ENCODE results near the gene RANGRF. TPM values are rescaled to one million over a fixed set of nuclear protein-coding genes. Genes with fewer than 3 reads are reported as not detected.

RANGRF gene
- polyA plus RNA-seq, 1 donor: 18.8 TPM

GRCh38 chr17:8273884-8274444 is 14.5 kb upstream of the RANGRF start:
- DNase-seq (ENCODE audit: low read depth): no peak

GRCh38 chr17:8274816-8275215 is 13.7 kb upstream of the RANGRF start:
- no peak for DNase-seq (ENCODE audit: low read depth)

DNA sequence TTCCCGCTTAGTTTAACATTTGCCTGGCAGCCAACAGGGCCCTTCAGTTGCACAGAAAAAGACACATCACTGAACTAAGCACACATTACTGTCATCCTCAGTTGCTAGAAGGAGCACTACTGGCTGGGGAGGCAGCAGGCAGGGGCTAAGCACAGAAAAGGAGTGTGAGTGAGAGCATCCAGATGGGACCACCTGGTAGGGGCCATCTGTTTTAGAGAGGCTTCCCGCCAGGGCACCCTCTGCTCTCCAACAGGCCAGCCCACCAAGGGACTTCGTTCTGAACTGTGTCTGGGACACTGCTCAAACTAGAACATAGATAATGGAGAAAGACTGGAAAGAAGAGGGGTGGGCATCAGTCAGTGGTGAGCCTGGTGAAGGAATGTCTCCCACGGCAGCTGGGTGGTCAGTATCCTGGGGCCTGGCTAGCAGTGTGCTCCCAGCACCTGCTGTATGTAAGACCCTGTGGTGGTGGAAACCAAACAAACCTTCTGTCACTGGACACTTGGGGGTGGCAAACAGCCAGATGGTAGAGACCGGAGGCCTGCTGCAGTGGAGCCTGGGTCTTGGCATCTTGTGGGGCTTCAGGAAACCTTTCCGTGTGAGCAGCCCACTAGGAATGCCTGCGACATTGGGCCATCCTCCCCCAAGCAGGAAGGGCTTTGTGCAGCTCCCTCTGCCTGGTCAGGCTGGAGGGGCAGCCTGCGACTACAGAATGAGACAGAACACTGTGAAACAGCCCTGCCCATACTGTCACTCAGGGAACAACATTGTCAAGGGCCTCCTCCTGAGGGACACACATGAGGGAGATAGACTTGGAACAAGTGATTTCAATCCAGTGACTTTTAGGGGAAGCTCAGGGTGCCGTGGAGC is 12.8 kb upstream of the RANGRF start:
- no peak for DNase-seq (ENCODE audit: low read depth)

GRCh38 chr17:8277317-8277716 is 11.2 kb upstream of the RANGRF start:
- no peak for DNase-seq (ENCODE audit: low read depth)

DNA sequence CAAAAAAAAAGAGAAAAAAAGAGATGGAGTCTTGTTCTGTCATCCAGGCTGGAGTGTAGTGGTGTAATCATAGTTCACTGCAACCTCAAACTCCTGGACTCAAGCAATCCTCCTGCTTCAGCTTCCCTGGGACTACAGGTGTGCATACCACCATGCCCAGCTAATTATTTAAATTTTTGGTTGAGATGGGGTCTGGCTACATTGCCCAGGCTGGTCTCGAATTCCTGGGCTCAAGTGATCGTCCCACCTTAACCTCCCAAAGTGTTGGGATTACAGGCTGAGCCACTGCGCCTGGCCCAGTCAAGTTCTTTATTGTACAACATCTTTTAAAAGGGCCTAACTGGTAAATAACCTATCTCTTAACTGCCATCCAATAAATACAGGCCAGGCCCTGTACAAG is 6.1 kb upstream of the RANGRF start:
- DNase-seq (ENCODE audit: low read depth): no peak

GRCh38 chr17:8283356-8283755 is 5.1 kb upstream of the RANGRF start:
- DNase-seq (ENCODE audit: low read depth): no peak

DNA sequence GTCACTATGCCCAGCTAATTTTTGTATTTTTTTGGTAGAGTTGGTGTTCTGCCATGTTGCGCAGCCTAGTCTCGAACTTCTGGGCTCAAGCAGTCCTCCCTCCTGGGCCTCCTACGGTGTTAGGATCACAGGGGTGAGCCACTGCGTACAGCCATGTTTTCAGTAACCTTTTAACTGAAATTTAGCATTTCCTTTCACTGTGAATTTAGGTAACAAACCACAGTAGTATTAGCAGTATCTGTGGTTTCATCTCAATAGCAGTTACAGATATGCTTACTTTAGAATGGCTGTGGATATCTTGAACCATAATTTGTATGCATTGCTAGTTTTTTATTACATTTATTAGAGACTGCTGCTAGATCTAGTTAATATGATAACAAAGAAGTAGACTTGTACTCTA is 4.3 kb upstream of the RANGRF start:
- no peak for DNase-seq (ENCODE audit: low read depth)

DNA sequence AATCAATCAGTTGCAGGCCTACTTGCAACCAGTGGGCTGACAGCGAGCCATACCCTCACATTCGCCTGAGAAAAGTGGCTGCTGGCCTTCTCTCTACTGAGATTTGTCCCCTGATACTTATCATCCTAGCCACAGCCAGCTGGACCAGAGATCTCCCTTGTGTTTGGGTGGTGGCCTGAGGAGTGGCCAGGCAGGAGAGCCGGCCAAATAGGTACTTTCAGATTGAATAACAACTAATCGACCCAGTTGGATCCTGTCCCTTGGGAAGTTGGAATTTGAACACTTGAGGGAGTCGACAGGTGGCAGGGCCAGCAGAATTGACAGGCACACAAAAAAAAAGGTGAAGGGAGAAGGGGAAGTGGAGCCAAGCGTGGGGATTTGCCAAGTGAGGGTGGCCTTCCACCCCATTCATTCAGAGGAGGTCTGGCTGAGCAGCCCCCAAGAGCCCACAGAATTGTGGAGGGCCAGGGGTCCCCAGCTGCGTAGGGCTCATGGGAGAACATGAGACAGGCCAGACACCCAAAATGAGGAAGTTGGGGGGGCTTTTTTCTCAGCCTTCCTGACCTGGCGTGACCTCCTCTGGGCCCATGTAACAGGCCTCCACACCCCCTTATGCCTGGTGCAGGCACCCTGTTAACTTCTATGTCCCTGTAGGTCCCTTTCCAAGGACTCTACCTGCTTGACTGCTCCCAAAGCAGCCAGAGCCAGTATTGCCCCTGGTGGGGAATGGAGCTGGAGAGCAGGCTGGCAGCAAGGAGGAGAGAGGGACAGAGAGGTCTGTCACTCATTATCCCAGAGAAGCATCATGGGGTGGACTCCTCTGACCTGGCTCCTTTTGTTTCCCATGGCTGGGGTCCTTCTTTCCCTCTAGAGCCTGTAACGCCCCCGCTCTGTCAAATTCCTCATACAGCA is 2.9 kb upstream of the RANGRF start:
- no peak for DNase-seq (ENCODE audit: low read depth)

- DNase-seq (ENCODE audit: low read depth): no peak
Observed at GRCh38 chr17:8287651-8288335, 677 bp upstream of the RANGRF start.

DNA sequence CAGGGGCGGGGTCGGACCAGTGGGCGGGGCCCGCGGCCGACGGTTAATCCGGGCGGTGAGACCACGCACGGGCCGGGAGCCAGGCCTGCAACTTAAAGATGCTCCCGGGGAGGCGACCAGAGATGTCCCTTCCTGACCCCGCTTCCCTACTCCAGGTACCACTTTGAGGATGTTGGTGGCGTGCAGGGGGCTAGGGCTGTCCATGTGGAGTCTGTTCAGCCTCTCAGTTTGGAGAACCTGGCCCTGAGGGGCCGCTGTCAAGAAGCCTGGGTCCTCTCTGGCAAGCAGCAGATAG is 580 bp downstream of the RANGRF start:
- no peak for DNase-seq (ENCODE audit: low read depth)

- no peak for DNase-seq (ENCODE audit: low read depth)
Observed at GRCh38 chr17:8290043-8290442, 1.6 kb downstream of the RANGRF start.

- DNase-seq (ENCODE audit: low read depth): no peak
Observed at GRCh38 chr17:8292639-8293395, 4.3 kb downstream of the RANGRF start.

- DNase-seq (ENCODE audit: low read depth): no peak
Observed at GRCh38 chr17:8294361-8294760, 5.9 kb downstream of the RANGRF start.

DNA sequence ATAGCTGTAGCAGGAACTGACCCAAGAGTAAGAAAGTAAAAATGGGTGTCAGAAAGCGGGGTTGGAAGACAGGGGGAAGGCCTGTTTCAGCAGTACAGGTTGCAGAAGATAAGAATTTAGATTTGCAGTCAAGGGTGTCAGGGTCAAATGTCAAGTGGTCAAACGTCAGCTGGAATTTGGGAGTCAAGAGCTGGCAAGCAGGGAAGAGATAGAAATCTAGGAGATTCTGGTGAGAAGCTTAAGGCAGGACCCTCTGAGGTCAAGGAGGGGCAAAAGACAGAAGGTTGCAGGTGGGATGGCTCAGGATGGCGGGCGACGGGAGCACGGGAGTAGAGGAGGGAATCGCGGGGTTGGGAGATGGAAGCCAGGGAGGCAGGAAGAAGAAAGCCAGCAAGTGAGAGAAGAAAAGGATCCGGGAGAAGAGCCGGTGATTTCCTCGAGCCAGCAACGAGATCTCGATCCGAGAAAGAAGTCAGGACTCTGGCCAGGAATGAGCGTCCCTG is 6.4 kb downstream of the RANGRF start:
- DNase-seq (ENCODE audit: low read depth): no peak

DNA sequence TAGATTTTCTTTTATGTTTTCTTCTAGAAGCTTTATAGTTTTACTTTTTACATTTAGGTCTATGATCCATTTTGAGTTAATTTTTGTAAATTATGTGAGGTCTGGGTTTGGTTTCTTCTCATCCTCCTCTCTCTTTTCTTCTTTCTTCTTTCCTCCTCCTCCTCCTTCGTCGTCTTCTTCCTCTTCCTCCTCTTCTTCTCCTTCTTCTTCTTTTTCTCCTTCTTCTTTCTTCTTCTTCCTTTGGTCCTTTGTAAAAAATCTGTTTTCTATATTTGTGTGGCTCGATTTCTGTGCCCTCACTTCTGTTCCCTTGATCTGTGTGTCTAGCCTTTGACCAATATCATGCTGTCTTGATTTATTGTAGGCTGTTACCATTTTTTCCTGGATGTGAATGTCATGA is 11.8 kb downstream of the RANGRF start:
- no peak for DNase-seq (ENCODE audit: low read depth)

- no peak for DNase-seq (ENCODE audit: low read depth)
Observed at GRCh38 chr17:8300627-8301242, 12.3 kb downstream of the RANGRF start.

DNA sequence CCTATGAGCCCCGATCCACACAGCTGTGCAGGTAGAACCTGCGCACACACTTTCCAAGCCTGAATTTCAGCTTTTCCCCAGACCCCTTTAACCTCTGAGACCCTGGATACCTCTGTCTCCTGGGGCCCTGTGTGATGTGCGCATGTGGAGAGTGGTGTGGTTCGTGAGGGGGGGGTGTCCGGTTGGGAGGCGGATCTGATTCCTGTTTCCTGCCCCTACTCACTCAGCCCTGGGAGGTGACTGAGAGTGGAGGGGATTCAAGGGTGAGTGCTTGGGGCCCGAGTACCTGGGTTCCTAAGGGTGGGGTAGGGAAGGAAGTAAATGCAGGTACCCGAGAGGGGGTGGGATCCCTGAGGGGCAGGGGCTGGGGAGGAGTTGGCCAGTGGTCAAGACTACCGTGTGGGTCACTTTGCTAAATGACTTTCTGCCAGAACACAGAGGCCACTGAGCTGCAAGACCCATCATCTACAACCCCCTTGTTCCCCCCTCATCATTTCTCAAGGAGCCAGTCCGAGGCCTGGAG is 22.2 kb downstream of the RANGRF start:
- no peak for DNase-seq (ENCODE audit: low read depth)

DNA sequence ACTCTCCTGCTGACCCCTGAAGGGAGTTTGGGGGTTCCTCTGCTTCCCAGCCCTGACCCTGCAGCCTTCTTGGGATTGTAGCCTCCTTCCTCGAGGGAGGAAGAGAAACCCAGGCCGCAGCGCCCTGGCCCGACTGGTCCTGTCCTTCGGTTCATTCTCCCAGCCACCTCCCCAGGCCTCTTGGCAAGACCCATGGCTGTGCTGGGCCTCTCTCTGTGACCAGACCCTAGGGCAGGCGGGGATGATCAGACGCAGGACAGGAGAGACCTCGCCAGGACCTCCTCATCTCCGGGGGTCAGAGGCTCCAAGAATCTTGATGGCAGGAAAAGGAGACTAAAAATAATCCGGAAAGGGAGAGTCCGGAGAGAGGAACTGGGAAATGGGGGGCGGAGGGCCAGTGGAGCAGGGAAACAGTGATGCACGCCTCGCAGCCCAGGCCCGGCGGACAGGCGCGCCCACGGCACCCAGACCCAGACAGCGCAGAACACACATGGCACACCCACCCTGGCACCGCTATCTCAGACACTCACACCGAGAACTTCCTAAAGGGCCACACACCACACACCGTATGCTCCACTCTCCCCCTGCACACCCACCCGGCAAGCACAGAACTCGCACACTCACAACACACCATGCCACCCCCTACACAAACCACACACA is 22.8 kb downstream of the RANGRF start:
- DNase-seq (ENCODE audit: low read depth): no peak

DNA sequence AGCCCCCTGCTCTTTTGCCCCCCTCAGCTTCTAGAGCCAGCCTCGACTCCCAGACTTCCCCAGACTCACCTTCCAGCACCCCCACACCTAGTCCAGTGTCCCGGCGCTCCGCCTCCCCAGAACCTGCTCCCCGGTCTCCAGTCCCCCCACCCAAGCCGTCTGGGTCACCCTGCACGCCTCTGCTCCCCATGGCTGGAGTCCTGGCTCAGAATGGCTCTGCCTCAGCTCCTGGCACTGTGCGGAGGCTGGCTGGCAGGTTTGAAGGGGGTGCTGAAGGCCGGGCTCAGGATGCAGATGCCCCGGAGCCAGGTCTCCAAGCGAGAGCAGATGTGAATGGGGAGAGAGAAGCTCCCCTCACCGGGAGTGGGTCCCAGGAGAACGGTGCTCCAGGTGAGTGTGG is 23.8 kb downstream of the RANGRF start:
- DNase-seq (ENCODE audit: low read depth): no peak

Data from forelimb muscle (tissue), 1 donor.